Gastroesophageal sphincter (tissue), 4 donors: ENCODE results near the gene CPB2. TPM values are rescaled to one million over a fixed set of nuclear protein-coding genes. Genes with fewer than 3 reads are reported as not detected.

ENCODE experiments used
- ATAC-seq: fragments of 150-250 bp; one replicate; pipeline ENCODE4 v1.9.1; 2016; ENCODE audit warnings: mild to moderate bottlenecking, moderate library complexity
- H3K27ac ChIP-seq, 4 donors: fragments of 200-600 bp; sonication (generic) in 3 of 4; 1 replicate in 3 of 4; 2 replicates in 1 of 4; pipeline ENCODE4 v1.5.1; 2016 to 2019
- H3K27me3 ChIP-seq: fragments of 200-600 bp; sonication (generic); one replicate; pipeline ENCODE4 v1.5.1; 2019
- H3K36me3 ChIP-seq, 2 donors: fragments of 200-600 bp; sonication (generic); one replicate each; pipeline ENCODE4 v1.5.1; 2019; ENCODE audit warnings: control low read depth in 1 of 2
- H3K4me1 ChIP-seq, 3 donors: fragments of 200-600 bp; sonication (generic); 1 replicate in 2 of 3; 2 replicates in 1 of 3; pipeline ENCODE4 v1.5.1; 2016 to 2019; ENCODE audit warnings: control low read depth in 2 of 3
- H3K4me3 ChIP-seq, 2 donors: fragments of 200-600 bp; sonication (generic); one replicate each; pipeline ENCODE4 v1.5.1; 2019; ENCODE audit warnings: mild to moderate bottlenecking in 1 of 2, moderate library complexity in 1 of 2
- H3K9me3 ChIP-seq, 3 donors: fragments of 200-600 bp; sonication (generic); one replicate each; pipeline ENCODE4 v1.5.1; 2017 to 2019; ENCODE audit warnings: control low read depth in 2 of 3
- EP300 ChIP-seq: sonication (generic); formaldehyde crosslinking; IDR thresholded peaks from one replicate; pipeline ENCODE4 v1.6.1; 2017; ENCODE audit warnings: antibody characterized with exemption, mild to moderate bottlenecking
- POLR2A ChIP-seq, 2 donors: fragments of 450-650 bp; IDR thresholded peaks; one replicate each; pipeline ENCODE4 v1.6.1; 2017; ENCODE audit warnings: antibody characterized with exemption in 2 of 2, mild to moderate bottlenecking in 2 of 2, moderate library complexity in 1 of 2
- POLR2AphosphoS5 ChIP-seq: sonication (generic); formaldehyde crosslinking; IDR thresholded peaks from one replicate; pipeline ENCODE4 v1.6.1; 2017; ENCODE audit warnings: antibody characterized with exemption
- WGBS, 2 donors: methylation state at CpG; one replicate each; pipeline ENCODE4 v1.1.5; 2018; ENCODE audit warnings: low coverage in 1 of 2; 5-methylcytosine and 5-hydroxymethylcytosine counted together
- total RNA-seq, 4 donors: library from RNA; depleted of rRNA; stranded (reverse); fragments of >200 nt; gene quantifications; one replicate each; pipeline ENCODE4 v1.1.0, GENCODE V29; 2016
- TF ChIP-seq, protein P1 (sequence below), 4 experiments: fragments of 200-600 bp in 2 of 4; fragments of 450-650 bp in 2 of 4; sonication (generic) in 1 of 4; IDR thresholded peaks; one replicate each; pipeline ENCODE4 v1.5.1; 2017 to 2019; ENCODE audit warnings: antibody characterized with exemption in 4 of 4, mild to moderate bottlenecking in 2 of 4, moderate library complexity in 2 of 4

CPB2 gene
- total RNA-seq, 4 donors from 2014 or later: not detected

DNA sequence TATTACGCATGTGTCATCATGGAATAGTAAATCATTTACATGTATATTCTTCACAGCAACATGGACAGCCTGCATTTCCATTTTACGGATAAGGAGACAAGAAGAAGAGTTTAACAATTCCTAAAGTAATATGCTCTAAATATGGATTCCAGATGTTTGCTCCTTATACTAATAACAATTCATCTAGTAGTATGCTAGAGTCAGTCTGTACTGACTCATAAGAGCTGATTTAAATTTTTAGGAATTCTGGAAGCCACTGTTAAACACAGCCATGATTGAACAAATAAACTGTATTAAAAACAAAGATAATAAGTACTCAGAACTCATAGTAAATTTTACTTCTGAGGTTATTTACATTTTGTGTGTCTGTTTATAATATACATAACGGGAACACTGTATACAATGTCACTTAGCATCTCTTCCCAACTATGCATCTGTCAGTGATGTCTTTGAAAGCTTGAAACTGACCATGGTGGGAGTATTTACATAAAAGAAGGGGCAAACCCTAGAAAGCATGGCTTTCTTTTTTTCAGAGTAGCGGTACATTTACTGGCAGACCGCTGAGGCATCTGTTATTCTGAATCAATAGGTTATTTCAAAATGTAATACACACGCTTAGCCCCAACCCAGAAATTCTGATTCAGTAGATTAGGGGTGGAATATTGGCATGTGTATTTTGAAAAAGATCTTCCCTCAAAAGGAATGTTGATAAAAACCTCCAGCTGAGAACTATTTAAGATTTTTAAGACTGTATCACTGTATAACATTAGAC is 65.2 kb downstream of the CPB2 start:
- Histone ChIP-seq H3K4me3 (no peak overlapping the region), H3K27ac (no peak overlapping the region), H3K27me3 (no peaks in the 10 kb centered on the region), H3K4me1 (peaks cover 0 to 4% (median 0%) of the 10 kb centered on the region in 3 donors), H3K9me3 (no peaks in the 10 kb centered on the region), H3K36me3 (peaks cover 0 to 47% of the 10 kb centered on the region in 2 donors)
- WGBS, 2 donors: 91 to 95% methylated on average over 4 to 6 of the region's 6 CpGs
- TF ChIP-seq EP300 (no peak), POLR2AphosphoS5 (no peak), POLR2A (IDR thresholded peaks at IDR 0.05) (no peak)
- TF ChIP-seq, protein P1, sequence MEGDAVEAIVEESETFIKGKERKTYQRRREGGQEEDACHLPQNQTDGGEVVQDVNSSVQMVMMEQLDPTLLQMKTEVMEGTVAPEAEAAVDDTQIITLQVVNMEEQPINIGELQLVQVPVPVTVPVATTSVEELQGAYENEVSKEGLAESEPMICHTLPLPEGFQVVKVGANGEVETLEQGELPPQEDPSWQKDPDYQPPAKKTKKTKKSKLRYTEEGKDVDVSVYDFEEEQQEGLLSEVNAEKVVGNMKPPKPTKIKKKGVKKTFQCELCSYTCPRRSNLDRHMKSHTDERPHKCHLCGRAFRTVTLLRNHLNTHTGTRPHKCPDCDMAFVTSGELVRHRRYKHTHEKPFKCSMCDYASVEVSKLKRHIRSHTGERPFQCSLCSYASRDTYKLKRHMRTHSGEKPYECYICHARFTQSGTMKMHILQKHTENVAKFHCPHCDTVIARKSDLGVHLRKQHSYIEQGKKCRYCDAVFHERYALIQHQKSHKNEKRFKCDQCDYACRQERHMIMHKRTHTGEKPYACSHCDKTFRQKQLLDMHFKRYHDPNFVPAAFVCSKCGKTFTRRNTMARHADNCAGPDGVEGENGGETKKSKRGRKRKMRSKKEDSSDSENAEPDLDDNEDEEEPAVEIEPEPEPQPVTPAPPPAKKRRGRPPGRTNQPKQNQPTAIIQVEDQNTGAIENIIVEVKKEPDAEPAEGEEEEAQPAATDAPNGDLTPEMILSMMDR (IDR thresholded peaks at IDR 0.05): no peak
- no peak for ATAC-seq

DNA sequence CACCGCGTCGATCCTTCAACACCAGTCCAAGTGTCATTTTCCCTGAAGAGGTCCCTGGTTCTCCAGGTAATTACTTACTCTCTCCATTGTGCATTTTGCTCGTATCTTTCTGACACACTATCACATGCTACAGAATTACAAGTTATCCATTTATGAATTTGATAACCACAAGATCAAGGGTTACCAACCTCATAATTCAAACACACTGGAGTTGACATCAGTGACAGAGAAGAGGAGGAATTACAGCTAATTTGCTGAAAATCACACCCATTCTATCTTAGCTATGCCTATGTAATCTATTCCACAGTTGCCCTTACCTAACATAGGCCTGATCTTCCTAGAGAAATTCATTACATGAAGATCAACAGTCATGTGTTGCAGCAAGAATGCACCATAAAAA is 66.5 kb downstream of the CPB2 start:
- Histone ChIP-seq H3K27me3 (no peaks in the 10 kb centered on the region), H3K36me3 (peaks cover 0 to 56% of the 10 kb centered on the region in 2 donors), H3K9me3 (no peaks in the 10 kb centered on the region), H3K27ac (no peak overlapping the region), H3K4me3 (no peak overlapping the region), H3K4me1 (no peaks in the 10 kb centered on the region)
- 98 to 100% methylated on average over 4 of the region's 4 CpGs for WGBS, 2 donors
- TF ChIP-seq, protein P1 (IDR thresholded peaks at IDR 0.05): no peak
- TF ChIP-seq POLR2AphosphoS5: no peak
- TF ChIP-seq EP300: no peak
- TF ChIP-seq POLR2A (IDR thresholded peaks at IDR 0.05): no peak
- no peak for ATAC-seq

DNA sequence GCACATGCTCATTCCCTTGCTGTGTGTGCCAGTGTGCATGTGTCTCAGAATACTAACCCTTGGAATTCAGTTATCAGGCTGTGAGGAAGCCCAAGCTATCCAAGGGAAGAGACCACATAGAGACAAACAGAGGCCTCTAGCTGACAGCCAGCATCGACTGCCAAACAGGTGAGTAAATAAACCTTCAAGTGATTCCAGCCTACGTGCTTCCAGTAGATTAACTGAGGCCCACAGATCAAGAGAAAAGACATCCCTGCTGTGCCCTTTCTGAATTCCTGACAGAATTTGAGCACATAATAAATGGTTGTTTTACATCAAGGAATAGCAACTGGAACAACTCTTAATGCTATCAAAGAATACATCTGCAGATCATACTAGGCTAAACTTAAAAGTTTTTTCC is 69.8 kb downstream of the CPB2 start:
- TF ChIP-seq POLR2AphosphoS5 (no peak), EP300 (no peak), POLR2A (IDR thresholded peaks at IDR 0.05) (no peak)
- TF ChIP-seq, protein P1 (IDR thresholded peaks at IDR 0.05): no peak
- no peak overlapping the region for H3K27ac ChIP-seq
- no peaks in the 10 kb centered on the region for H3K27me3 ChIP-seq
- 65 to 74% methylated on average over 2 of the region's 2 CpGs for WGBS, 2 donors
- H3K4me3 ChIP-seq: no peak overlapping the region
- peaks cover 0 to 6% (median 0%) of the 10 kb centered on the region in 3 donors for H3K9me3 ChIP-seq
- no peak for ATAC-seq
- H3K4me1 ChIP-seq: no peaks in the 10 kb centered on the region
- peaks cover 0 to 41% of the 10 kb centered on the region in 2 donors for H3K36me3 ChIP-seq

DNA sequence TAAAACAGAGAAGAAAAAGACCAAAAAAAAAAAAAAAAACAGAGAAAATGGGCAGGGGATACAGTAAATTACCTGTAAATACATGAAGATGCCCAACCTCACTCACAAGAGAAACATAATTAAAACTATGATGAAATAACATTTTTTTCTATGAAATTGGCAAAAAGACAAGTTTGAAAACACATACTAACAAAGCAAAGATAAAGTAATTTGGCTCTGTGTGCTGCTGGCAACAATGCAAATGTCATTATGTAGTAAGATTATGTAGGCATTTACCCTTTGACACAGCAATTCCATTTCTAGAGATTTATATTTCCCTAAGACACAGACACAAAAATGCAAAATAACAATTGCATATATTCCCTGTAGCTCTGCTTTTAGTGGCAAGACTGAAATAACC is 72.5 kb downstream of the CPB2 start:
- no peak for ATAC-seq
- H3K9me3 ChIP-seq: peaks cover 0 to 6% (median 0%) of the 10 kb centered on the region in 3 donors
- peaks cover 0 to 19% of the 10 kb centered on the region in 2 donors for H3K36me3 ChIP-seq
- no peaks in the 10 kb centered on the region for H3K27me3 ChIP-seq
- no peak overlapping the region for H3K4me3 ChIP-seq
- H3K4me1 ChIP-seq: no peaks in the 10 kb centered on the region
- no peak overlapping the region for H3K27ac ChIP-seq
- TF ChIP-seq POLR2A (IDR thresholded peaks at IDR 0.05): no peak

DNA sequence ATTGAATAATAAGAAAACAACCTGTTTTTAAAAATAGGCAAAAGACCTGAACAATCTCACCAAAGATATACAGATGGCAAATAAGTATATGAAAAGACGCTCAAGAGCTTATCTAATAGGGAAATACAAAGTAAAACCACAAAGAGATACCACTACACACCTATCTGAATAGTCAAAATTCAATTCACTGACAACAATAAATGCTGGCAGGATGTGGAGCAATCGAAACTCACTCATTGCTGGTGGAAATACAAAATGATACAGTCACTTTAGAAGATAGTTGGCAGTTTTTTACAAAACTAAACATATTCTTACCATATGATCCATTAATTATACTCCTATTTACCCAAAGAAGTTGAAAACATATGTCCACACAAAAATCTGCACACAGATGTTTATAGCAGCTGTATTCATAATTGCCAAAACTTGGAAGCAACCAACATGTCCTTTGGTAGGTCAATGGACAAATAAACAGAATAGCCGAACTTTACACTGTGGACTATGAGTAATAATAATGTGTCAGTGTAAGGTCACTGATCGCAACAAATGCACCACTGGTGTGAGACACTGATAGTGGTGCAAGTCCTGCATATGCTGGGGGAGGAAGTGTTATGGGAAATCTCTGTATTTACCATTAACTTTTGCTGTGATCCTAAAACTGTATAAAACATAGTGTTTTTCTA is 73.1 kb downstream of the CPB2 start:
- Histone ChIP-seq H3K9me3 (peaks cover 0 to 6% (median 0%) of the 10 kb centered on the region in 3 donors), H3K4me3 (no peak overlapping the region), H3K27ac (no peak overlapping the region), H3K4me1 (no peaks in the 10 kb centered on the region), H3K27me3 (no peaks in the 10 kb centered on the region), H3K36me3 (peaks cover 0 to 19% of the 10 kb centered on the region in 2 donors)
- 92 to 95% methylated on average over 4 of the region's 4 CpGs for WGBS, 2 donors
- TF ChIP-seq, protein P1 (IDR thresholded peaks at IDR 0.05): no peak
- TF ChIP-seq POLR2A (IDR thresholded peaks at IDR 0.05) (no peak), EP300 (no peak), POLR2AphosphoS5 (no peak)
- ATAC-seq: no peak
